HepG2 (cell line): ENCODE data around the gene NRSN2. TPM values are rescaled to one million over a fixed set of nuclear protein-coding genes. Genes with fewer than 3 reads are reported as not detected.

Source experiments
- FOXK2 ChIP-seq: fragments of 450-650 bp; IDR thresholded peaks from 2 replicates; pipeline ENCODE4 v1.6.1; 2016
- MTA1 ChIP-seq: sonication (generic); formaldehyde crosslinking; IDR thresholded peaks from 2 replicates; pipeline ENCODE4 v1.4.0; 2020; ENCODE audit warnings: missing genetic modification reagents, mild to moderate bottlenecking, borderline replicate concordance
- TP53 ChIP-seq: sonication (generic); formaldehyde crosslinking; conservative IDR thresholded peaks from 2 replicates; pipeline ENCODE4 v1.4.0; 2020; ENCODE audit warnings: missing genetic modification reagents
- ZNF17 ChIP-seq: sonication (generic); formaldehyde crosslinking; IDR thresholded peaks from 2 replicates; pipeline ENCODE4 v1.5.0; 2020; ENCODE audit warnings: mild to moderate bottlenecking, missing genetic modification reagents
- ZNF260 ChIP-seq: sonication (generic); formaldehyde crosslinking; IDR thresholded peaks from 2 replicates; pipeline ENCODE4 v1.4.0; 2020; ENCODE audit warnings: missing genetic modification reagents, low read depth, mild to moderate bottlenecking, borderline replicate concordance
- ZNF580 ChIP-seq: IDR thresholded peaks from 2 replicates; pipeline ENCODE4 v1.6.1; 2016; ENCODE audit warnings: low read depth, borderline replicate concordance
- ZNF703 ChIP-seq: sonication (generic); formaldehyde crosslinking; IDR thresholded peaks from 2 replicates; pipeline ENCODE4 v1.5.1; 2020; ENCODE audit warnings: missing genetic modification reagents, mild to moderate bottlenecking, moderate library complexity, borderline replicate concordance
- ZNF782 ChIP-seq: sonication (generic); formaldehyde crosslinking; IDR thresholded peaks from 2 replicates; pipeline ENCODE4 v1.4.0; 2020; ENCODE audit warnings: missing genetic modification reagents, mild to moderate bottlenecking, borderline replicate concordance
- ZNF788 ChIP-seq: sonication (generic); formaldehyde crosslinking; IDR thresholded peaks from 2 replicates; pipeline ENCODE4 v1.5.0; 2020; ENCODE audit warnings: mild to moderate bottlenecking, missing genetic modification reagents, borderline replicate concordance
- ZSCAN29 ChIP-seq: sonication (generic); formaldehyde crosslinking; conservative IDR thresholded peaks from 2 replicates; pipeline ENCODE4 v1.4.0; 2020; ENCODE audit warnings: mild to moderate bottlenecking, missing genetic modification reagents
- ZSCAN9 ChIP-seq: IDR thresholded peaks from 2 replicates; pipeline ENCODE4 v1.6.1; 2016; ENCODE audit warnings: borderline replicate concordance
- polyA plus RNA-seq, 8 experiments: library from polyadenylated mRNA; depleted of rRNA in 3 of 8; stranded (reverse) in 7 of 8; unstranded in 1 of 8; fragments of >200 nt; fragmentation: Illumina TruSeq in 4 of 8; extraction: Trizol in 4 of 8; gene quantifications; 2 replicates each; pipeline versions ENCODE4 v1.2.1 to v1.2.3, GENCODE V29; 2011 to 2016; ENCODE audit warnings: low read depth in 4 of 8, missing spikeins in 1 of 8, mixed read lengths in 1 of 8; ENCODE audit not compliant: insufficient read depth in 1 of 8
- total RNA-seq, 5 experiments: library from RNA; depleted of rRNA; stranded (reverse); fragments of >200 nt; fragmentation: Illumina TruSeq; extraction: Trizol; gene quantifications; 2 replicates each; pipeline ENCODE4 v1.2.3, GENCODE V29; 2016; ENCODE audit warnings: low read depth in 1 of 5
- TF ChIP-seq, protein P1 (sequence below): sonication (generic); formaldehyde crosslinking; IDR thresholded peaks from 2 replicates; pipeline ENCODE4 v1.8.1; 2023; ENCODE audit warnings: mild to moderate bottlenecking, missing genetic modification reagents
- TF ChIP-seq, protein P2 (sequence below), 2 experiments: sonication (generic) in 1 of 2; formaldehyde crosslinking in 1 of 2; IDR thresholded peaks; 2 replicates each; pipeline versions ENCODE4 v1.4.0 to v1.6.1; 2018 to 2020; ENCODE audit warnings: missing genetic modification reagents in 2 of 2, borderline replicate concordance in 1 of 2, low read depth in 1 of 2, mild to moderate bottlenecking in 1 of 2, missing biosample characterization in 1 of 2
- TF ChIP-seq, protein P3 (sequence below): IDR thresholded peaks from 2 replicates; pipeline ENCODE4 v1.4.0; 2020; ENCODE audit warnings: mild to moderate bottlenecking, missing genetic modification reagents
- TF ChIP-seq, protein P4 (sequence below): sonication (generic); formaldehyde crosslinking; IDR thresholded peaks from 2 replicates; pipeline ENCODE4 v1.5.0; 2020; ENCODE audit warnings: missing genetic modification reagents
- TF ChIP-seq, protein P5 (sequence below): sonication (generic); formaldehyde crosslinking; conservative IDR thresholded peaks from 2 replicates; pipeline ENCODE4 v1.4.0; 2020; ENCODE audit warnings: missing genetic modification reagents

Gene NRSN2
- total and polyA plus RNA-seq, 2 of the 13 experiments (the other 11 are each of a cell fraction or from before 2014, with no cell fraction given) = 32.3 to 49.4 TPM

- TF ChIP-seq, protein P1, sequence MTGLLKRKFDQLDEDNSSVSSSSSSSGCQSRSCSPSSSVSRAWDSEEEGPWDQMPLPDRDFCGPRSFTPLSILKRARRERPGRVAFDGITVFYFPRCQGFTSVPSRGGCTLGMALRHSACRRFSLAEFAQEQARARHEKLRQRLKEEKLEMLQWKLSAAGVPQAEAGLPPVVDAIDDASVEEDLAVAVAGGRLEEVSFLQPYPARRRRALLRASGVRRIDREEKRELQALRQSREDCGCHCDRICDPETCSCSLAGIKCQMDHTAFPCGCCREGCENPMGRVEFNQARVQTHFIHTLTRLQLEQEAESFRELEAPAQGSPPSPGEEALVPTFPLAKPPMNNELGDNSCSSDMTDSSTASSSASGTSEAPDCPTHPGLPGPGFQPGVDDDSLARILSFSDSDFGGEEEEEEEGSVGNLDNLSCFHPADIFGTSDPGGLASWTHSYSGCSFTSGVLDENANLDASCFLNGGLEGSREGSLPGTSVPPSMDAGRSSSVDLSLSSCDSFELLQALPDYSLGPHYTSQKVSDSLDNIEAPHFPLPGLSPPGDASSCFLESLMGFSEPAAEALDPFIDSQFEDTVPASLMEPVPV (CRISPR knock-in tag) = peak; percentile 77
- TF ChIP-seq ZNF17 (no peak), ZNF580 (CRISPR knock-in tag) (0 out of 2 replicates have a peak, but pooled peaks have one; percentile 3), ZNF788 (CRISPR knock-in tag) (no peak; the same call in 1 of the 2 replicates), ZSCAN9 (CRISPR knock-in tag) (peak; percentile 44; the same call in 1 of the 2 replicates), MTA1 (CRISPR knock-in tag) (no peak), ZNF782 (CRISPR knock-in tag) (peak; percentile 73), ZNF260 (CRISPR knock-in tag) (no peak), TP53 (no peak), ZSCAN29 (CRISPR knock-in tag) (no peak), ZNF703 (CRISPR knock-in tag) (no peak; the same call in 1 of the 2 replicates), FOXK2 (0 out of 2 replicates have a peak, but pooled peaks have one; percentile 48)
- TF ChIP-seq, protein P2, sequence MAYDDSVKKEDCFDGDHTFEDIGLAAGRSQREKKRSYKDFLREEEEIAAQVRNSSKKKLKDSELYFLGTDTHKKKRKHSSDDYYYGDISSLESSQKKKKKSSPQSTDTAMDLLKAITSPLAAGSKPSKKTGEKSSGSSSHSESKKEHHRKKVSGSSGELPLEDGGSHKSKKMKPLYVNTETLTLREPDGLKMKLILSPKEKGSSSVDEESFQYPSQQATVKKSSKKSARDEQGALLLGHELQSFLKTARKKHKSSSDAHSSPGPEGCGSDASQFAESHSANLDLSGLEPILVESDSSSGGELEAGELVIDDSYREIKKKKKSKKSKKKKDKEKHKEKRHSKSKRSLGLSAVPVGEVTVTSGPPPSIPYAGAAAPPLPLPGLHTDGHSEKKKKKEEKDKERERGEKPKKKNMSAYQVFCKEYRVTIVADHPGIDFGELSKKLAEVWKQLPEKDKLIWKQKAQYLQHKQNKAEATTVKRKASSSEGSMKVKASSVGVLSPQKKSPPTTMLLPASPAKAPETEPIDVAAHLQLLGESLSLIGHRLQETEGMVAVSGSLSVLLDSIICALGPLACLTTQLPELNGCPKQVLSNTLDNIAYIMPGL (CRISPR knock-in tag; IDR thresholded peaks at IDR 0.05; ENCODE audit: borderline replicate concordance in 1 of 2, low read depth in 1 of 2) = peak in 1 of 2 experiments; percentile 60; a peak in 2 of 4 replicates
- TF ChIP-seq, protein P3, sequence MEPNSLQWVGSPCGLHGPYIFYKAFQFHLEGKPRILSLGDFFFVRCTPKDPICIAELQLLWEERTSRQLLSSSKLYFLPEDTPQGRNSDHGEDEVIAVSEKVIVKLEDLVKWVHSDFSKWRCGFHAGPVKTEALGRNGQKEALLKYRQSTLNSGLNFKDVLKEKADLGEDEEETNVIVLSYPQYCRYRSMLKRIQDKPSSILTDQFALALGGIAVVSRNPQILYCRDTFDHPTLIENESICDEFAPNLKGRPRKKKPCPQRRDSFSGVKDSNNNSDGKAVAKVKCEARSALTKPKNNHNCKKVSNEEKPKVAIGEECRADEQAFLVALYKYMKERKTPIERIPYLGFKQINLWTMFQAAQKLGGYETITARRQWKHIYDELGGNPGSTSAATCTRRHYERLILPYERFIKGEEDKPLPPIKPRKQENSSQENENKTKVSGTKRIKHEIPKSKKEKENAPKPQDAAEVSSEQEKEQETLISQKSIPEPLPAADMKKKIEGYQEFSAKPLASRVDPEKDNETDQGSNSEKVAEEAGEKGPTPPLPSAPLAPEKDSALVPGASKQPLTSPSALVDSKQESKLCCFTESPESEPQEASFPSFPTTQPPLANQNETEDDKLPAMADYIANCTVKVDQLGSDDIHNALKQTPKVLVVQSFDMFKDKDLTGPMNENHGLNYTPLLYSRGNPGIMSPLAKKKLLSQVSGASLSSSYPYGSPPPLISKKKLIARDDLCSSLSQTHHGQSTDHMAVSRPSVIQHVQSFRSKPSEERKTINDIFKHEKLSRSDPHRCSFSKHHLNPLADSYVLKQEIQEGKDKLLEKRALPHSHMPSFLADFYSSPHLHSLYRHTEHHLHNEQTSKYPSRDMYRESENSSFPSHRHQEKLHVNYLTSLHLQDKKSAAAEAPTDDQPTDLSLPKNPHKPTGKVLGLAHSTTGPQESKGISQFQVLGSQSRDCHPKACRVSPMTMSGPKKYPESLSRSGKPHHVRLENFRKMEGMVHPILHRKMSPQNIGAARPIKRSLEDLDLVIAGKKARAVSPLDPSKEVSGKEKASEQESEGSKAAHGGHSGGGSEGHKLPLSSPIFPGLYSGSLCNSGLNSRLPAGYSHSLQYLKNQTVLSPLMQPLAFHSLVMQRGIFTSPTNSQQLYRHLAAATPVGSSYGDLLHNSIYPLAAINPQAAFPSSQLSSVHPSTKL (CRISPR knock-in tag) = peak; percentile 77
- TF ChIP-seq, protein P4, sequence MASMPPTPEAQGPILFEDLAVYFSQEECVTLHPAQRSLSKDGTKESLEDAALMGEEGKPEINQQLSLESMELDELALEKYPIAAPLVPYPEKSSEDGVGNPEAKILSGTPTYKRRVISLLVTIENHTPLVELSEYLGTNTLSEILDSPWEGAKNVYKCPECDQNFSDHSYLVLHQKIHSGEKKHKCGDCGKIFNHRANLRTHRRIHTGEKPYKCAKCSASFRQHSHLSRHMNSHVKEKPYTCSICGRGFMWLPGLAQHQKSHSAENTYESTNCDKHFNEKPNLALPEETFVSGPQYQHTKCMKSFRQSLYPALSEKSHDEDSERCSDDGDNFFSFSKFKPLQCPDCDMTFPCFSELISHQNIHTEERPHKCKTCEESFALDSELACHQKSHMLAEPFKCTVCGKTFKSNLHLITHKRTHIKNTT (CRISPR knock-in tag) = no peak
- TF ChIP-seq, protein P5, sequence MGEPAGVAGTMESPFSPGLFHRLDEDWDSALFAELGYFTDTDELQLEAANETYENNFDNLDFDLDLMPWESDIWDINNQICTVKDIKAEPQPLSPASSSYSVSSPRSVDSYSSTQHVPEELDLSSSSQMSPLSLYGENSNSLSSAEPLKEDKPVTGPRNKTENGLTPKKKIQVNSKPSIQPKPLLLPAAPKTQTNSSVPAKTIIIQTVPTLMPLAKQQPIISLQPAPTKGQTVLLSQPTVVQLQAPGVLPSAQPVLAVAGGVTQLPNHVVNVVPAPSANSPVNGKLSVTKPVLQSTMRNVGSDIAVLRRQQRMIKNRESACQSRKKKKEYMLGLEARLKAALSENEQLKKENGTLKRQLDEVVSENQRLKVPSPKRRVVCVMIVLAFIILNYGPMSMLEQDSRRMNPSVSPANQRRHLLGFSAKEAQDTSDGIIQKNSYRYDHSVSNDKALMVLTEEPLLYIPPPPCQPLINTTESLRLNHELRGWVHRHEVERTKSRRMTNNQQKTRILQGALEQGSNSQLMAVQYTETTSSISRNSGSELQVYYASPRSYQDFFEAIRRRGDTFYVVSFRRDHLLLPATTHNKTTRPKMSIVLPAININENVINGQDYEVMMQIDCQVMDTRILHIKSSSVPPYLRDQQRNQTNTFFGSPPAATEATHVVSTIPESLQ = no peak
These were observed 19.5 kb upstream of the NRSN2 start (continued) for GRCh38 chr20:327186-328026.
